Activated T-helper 17 cell treated with anti-CD3 and anti-CD28 coated beads, Interleukin-2, amount 50 U/mL, for 72 hours (primary cell): Measurements from ENCODE around the gene RPS25. TPM values are rescaled to one million over a fixed set of nuclear protein-coding genes. Genes with fewer than 3 reads are reported as not detected.
"Not testable (repeated sequence)": the region's sequence is repeated elsewhere in the genome, so short reads cannot be mapped to it uniquely, and the experiment has no call there.

Experiments
- ATAC-seq: fragments of 150-1000 bp; cut with Tn5 transposase; replicated peaks from 2 replicates; pipeline ENCODE4 v1.10.0; 2021; ENCODE audit warnings: mild to moderate bottlenecking, moderate library complexity
- H3K27ac Mint-ChIP-seq: one replicate; pipeline ENCODE4 v1.8.0; 2022; ENCODE audit warnings: mixed read lengths
- H3K27me3 Mint-ChIP-seq: one replicate; pipeline ENCODE4 v1.8.0; 2022; ENCODE audit warnings: mixed read lengths
- H3K36me3 Mint-ChIP-seq: one replicate; pipeline ENCODE4 v1.8.0; 2022; ENCODE audit warnings: low read depth, mild to moderate bottlenecking, mixed read lengths
- H3K4me1 Mint-ChIP-seq: one replicate; pipeline ENCODE4 v1.8.0; 2022; ENCODE audit warnings: mixed read lengths
- H3K4me3 Mint-ChIP-seq: one replicate; pipeline ENCODE4 v1.8.0; 2022; ENCODE audit warnings: mild to moderate bottlenecking, mixed read lengths
- H3K9me3 Mint-ChIP-seq: one replicate; pipeline ENCODE4 v1.8.0; 2022; ENCODE audit warnings: mixed read lengths
- total RNA-seq, 2 donors: library from RNA; stranded (reverse); gene quantifications; one replicate each; pipeline ENCODE4 v1.2.3, GENCODE V29; 2022

RPS25 gene
- total RNA-seq: 1,000 to 10,000 TPM; 1,597 to 2,232 TPM

DNA sequence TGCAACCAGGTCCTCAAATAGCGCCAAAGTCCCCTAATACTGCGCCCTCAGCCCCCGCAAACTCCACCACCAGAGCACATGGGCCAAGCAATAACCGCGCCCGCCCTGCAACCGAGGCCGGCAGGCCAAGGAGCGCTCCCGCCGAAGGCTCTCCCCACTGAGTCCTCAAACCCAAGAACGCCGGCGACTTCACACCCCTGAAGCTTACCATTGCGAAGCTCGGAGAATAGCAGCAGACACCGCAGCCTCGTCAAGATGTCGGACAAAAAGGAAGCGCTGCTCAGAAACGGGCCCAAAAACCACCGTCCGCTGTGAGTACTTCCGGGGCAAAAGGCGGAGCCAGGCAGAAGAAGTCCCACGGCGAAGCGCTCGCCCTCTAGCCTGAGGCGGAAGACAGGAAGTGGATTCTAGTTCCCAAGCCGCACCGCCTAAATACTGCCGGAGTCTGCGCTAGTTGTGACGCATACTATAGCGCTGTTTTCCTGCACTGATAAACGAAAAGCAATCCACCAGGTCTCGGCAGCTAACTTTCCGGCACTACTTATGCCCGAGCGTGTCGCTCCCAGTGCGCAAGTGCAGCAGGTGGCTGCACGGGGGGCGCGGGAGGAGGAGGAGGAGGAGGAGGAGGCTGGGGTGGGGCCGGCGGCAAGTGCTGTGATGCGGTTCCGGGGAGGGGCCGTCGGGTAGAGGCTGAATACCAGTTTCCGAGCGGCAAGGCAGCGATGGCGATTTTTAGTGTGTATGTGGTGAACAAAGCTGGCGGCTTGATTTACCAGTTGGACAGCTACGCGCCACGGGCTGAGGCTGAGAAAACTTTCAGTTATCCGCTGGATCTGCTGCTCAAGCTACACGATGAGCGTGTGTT is at the start of gene RPS25, which contains the start of gene TRAPPC4:
TSS of gene RPS25 (minus strand) at position 270 of the 865 bp plus-strand sequence. CDS start at position 211, 59 bp downstream.
TSS of gene TRAPPC4 (plus strand) at position 693 of the 865 bp plus-strand sequence. CDS start at position 723, 30 bp downstream.
- H3K4me1 Mint-ChIP-seq: peaks cover 20% of the 10 kb centered on the region
- no peaks in the 10 kb centered on the region for H3K9me3 Mint-ChIP-seq
- peaks cover 99% of the 10 kb centered on the region for H3K36me3 Mint-ChIP-seq
- peak within 1 kb of the TSS; percentile 95 for H3K27ac Mint-ChIP-seq
- peak within 1 kb of the TSS; percentile 91 for H3K4me3 Mint-ChIP-seq
- H3K27me3 Mint-ChIP-seq: no peaks in the 10 kb centered on the region
- ATAC-seq: peak; percentile 94

DNA sequence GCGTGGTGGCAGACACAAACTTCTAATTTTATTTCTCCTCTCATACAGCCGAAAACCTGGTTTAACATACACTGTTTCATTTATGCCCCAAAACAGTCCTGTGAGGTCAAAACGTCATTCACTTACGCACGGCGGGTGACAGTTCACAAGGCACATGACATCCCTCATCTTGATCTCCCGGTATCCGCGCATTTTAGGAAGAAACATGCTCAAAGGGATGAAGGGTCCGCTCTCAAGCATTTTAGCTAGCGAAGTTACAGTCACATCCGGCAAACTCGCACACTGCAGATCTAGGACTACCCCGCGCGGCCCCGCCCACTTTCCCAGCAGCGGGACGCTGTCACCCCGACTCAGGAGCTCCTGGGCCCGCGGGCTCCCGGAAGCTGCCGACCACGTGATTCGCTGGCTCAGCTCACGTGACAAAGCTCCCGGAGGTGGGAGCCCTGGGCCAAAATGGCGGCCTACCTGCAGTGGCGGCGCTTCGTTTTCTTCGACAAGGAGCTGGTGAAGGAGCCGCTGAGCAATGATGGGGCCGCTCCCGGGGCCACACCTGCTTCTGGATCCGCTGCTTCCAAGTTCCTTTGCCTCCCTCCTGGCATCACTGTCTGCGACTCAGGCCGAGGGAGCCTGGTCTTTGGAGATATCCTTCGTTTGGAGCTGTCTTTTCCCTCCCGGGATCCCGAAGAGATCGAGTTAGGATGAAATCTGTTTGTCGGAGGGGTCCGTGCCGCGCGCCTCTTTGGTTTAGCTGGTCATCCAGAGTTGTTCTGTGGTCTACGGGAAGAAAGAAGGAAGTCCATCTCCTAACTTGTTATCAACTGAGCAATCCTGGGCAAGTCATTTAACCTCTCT is 49.5 kb upstream of the RPS25 start, which contains the start of gene VPS11:
TSS of gene VPS11 (plus strand) at position 448 of the 852 bp plus-strand sequence. CDS start at position 454, 6 bp downstream.
- H3K36me3 Mint-ChIP-seq: peaks cover 63% of the 10 kb centered on the region
- H3K27ac Mint-ChIP-seq: peak within 1 kb of the TSS; percentile 99
- no peaks in the 10 kb centered on the region for H3K9me3 Mint-ChIP-seq
- no peaks in the 10 kb centered on the region for H3K27me3 Mint-ChIP-seq
- ATAC-seq: peak; percentile 97
- peak within 1 kb of the TSS; percentile 97 for H3K4me3 Mint-ChIP-seq
- H3K4me1 Mint-ChIP-seq: peaks cover 23% of the 10 kb centered on the region

DNA sequence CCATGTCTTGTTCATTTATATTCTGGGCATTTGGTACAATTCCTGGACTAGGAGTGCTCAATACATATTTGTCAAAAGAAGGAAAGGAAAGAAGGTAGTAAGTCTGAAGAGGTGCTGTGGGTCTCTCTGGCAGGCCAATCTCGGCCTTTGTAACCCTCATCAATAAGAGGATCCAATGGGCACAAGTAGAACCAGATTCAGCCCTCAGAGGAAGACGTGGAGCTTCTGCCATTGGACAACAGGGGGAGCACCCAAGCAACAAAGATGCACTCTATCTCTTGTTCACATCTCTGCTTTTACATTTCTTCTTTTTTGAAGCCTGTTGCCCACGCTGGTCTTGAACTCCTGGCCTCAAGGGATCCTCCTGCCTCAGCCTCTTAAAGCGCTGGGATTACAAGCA is 47.2 kb upstream of the RPS25 start:
- Mint-ChIP-seq H3K4me3 (peak overlapping the region; percentile 97), H3K9me3 (no peaks in the 10 kb centered on the region)

DNA sequence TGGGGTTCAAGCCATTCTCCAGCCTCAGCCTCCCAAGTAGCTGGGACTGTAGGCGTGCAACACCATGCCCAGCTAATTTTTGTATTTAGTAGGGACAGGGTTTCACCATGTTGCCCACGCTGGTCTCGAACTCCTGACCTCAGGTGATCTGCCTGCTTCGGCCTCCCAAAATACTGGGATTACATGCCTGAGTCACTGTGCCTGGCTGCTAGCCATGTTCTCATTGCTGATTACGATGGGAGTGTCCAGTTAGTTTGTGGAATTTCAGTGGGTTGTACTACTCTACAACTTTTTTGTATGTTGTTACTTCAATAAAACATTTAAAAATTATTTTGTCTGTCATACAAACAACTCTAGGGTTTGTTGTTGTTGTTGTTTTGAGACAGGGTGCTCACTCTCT is 44.6 kb upstream of the RPS25 start:
- Mint-ChIP-seq H3K9me3 (no peaks in the 10 kb centered on the region), H3K27me3 (no peaks in the 10 kb centered on the region), H3K4me1 (peaks cover 21% of the 10 kb centered on the region), H3K4me3 (no peak overlapping the region), H3K36me3 (peaks cover 31% of the 10 kb centered on the region), H3K27ac (no peak overlapping the region)
- ATAC-seq: no peak

More for the DNA sequence above, 47.2 kb upstream of the RPS25 start:
- ATAC-seq: peak; percentile 20
- H3K4me1 Mint-ChIP-seq: peaks cover 22% of the 10 kb centered on the region
- H3K36me3 Mint-ChIP-seq: peaks cover 45% of the 10 kb centered on the region
- H3K27me3 Mint-ChIP-seq: no peaks in the 10 kb centered on the region
- peak overlapping the region; percentile 16 for H3K27ac Mint-ChIP-seq

DNA sequence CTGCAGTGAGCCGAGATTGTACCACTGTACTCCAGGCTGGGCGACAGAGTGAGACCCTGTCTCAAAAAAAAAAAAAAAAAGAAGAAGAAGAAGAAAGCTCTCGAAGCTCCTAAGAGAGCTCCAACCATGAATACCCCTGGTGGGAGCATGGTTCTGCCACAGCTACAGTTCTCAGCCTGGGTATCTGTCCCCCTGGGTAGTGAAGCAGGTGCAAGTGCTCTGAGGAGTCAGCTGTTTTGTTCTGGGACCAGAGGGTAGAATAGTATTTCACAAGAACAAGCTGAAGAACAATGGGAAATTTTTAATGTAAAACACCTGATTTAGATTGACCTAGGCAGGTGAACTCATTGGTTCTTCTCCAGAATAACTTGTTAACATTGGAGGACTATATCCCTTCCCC is 43.1 kb upstream of the RPS25 start:
- Mint-ChIP-seq H3K4me3 (no peak overlapping the region), H3K27ac (no peak overlapping the region), H3K9me3 (no peaks in the 10 kb centered on the region), H3K4me1 (peaks cover 21% of the 10 kb centered on the region), H3K36me3 (peaks cover 29% of the 10 kb centered on the region), H3K27me3 (no peaks in the 10 kb centered on the region)
- no peak for ATAC-seq

DNA sequence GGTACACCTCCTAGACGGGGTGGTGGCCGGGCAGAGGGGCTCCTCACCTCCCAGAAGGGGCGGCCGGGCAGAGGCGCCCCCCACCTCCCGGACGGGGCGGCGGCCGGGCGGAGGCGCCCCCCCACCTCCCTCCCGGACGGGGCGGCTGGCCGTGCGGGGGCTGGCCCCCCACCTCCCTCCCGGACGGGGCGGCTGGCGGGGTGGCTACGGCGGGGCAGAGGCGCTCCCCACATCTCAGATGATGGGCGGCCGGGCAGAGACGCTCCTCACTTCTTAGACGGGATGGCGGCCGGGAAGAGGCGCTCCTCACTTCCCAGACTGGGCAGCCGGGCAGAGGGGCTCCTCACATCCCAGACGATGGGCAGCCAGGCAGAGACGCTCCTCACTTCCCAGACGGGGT is 41.0 kb upstream of the RPS25 start:
- ATAC-seq, H3K4me3 Mint-ChIP-seq, H3K9me3 Mint-ChIP-seq, H3K27me3 Mint-ChIP-seq, H3K27ac Mint-ChIP-seq: not testable (repeated sequence)
- H3K36me3 Mint-ChIP-seq: peaks cover 40% of the 10 kb centered on the region
- peaks cover 17% of the 10 kb centered on the region for H3K4me1 Mint-ChIP-seq

DNA sequence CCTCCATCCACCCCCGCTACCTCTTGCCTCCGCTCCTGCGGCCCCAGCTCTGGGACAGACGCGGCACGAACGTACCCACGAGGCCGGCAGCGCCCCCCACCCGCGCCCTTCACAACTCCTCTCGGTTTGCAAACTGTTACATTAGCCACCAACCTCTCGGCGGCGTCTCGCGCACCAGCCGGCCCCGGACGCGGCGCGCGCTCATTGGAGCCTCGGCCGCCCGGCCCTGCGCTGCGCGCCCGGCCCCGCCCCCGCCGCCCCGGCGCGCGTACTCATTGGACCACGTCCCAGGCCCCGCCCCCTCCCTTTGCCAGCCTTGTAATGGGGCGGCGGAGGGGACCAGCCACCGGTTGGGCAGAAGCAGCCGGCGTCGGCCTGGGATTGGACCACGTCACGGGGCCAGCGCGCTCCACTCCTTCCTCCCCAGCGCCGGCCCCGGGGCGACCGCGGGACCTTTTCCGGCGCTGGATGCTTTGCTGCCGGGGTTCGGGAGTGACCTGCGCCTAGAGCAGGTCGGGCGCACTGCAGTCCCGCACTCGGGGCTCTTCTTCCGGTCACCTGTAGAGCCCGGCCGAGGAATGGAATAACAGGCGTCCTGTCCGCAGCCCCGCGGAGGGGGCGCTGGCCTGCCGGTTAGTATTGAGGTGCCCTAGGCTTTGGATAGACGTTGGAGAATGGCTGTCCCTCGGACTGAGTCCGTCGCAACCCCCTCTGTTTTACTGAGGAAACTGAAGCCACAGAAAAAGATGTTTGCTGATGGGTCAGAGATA is 39.0 kb upstream of the RPS25 start, which contains the start of gene HYOU1:
TSS of gene HYOU1 (minus strand) at position 206 of the 770 bp plus-strand sequence. CDS start 1,045 bp downstream, outside the sequence.
- peak within 1 kb of the TSS; percentile 91 for H3K27ac Mint-ChIP-seq
- H3K4me1 Mint-ChIP-seq: peaks cover 29% of the 10 kb centered on the region
- peak; percentile 96 for ATAC-seq
- H3K9me3 Mint-ChIP-seq: no peaks in the 10 kb centered on the region
- peaks cover 55% of the 10 kb centered on the region for H3K36me3 Mint-ChIP-seq
- H3K27me3 Mint-ChIP-seq: no peaks in the 10 kb centered on the region
- H3K4me3 Mint-ChIP-seq: peak within 1 kb of the TSS; percentile 95

DNA sequence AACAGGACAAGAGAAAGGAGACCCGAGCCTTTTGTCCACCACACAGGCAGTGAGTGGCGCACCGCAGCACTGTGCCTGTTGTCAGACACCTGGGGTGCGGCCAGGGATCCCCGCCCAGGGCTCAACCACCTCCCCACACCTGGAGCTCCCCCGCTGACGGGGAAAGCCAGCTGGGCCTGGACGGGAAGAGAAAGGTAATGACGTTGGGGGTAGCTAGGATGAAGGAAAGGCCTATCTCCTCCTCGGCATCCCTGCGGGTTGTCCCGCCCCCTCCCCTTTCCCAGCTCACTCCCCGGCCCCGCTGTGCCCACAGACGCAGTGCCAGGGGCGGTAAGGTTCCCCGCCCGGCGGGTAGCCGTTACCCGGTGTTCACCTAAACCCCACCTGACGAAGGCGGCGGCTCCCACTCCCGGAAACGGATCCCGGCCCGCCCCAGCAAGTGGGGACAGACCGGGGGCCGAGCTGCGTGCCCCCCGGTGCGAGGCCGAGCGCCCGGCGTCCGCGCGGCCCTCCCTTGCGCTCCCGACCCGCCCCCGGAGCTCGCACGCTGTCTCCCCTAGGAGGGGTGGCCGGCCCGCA is 38.4 kb upstream of the RPS25 start:
- peak overlapping the region; percentile 95 for H3K4me3 Mint-ChIP-seq
- peak; percentile 1 for ATAC-seq
- H3K27me3 Mint-ChIP-seq: no peaks in the 10 kb centered on the region
- no peaks in the 10 kb centered on the region for H3K9me3 Mint-ChIP-seq
- H3K4me1 Mint-ChIP-seq: peaks cover 32% of the 10 kb centered on the region
- H3K27ac Mint-ChIP-seq: peak overlapping the region; percentile 91
- H3K36me3 Mint-ChIP-seq: peaks cover 61% of the 10 kb centered on the region

DNA sequence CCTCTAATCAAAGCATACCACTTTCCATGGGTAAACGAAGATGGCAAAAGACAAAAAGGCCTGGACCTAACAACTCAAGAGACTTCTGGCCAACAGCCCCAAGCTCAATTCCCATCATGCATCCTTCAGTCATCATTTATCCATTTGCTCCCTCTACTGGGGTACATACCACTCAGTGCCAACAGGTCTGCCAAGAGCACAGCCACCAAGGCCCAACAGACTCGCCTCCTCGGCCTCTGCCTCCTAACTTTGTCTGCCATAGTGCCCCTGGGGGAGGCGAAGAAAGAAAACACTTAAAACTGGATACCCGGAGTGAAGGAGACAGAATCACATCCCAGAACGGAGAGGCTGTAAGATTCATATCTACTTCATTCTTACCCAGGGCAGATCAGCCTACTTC is 37.8 kb upstream of the RPS25 start:
- H3K36me3 Mint-ChIP-seq: peaks cover 67% of the 10 kb centered on the region
- H3K4me1 Mint-ChIP-seq: peaks cover 37% of the 10 kb centered on the region
- H3K4me3 Mint-ChIP-seq: peak overlapping the region; percentile 95
- peak overlapping the region; percentile 89 for H3K27ac Mint-ChIP-seq
- H3K27me3 Mint-ChIP-seq: no peaks in the 10 kb centered on the region
- no peaks in the 10 kb centered on the region for H3K9me3 Mint-ChIP-seq
- ATAC-seq: no peak

DNA sequence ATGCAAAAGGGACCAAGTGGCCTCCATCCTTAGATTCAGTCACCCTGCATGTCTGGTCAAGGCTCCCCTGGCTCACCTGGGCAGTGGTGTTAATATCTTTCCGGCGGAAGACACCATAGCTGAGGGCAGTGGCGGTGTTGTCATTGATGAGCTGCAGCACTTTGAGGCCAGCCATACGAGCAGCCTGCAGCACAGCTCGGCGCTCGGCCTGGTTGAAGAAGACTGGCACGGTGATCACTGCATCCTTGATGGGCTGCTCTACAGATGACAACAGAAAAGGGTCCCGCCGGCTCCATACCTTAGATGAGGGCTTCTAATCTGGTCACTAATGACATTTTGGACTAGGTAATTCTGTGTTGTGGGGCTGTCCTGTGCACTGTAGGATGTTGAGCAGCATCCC is 36.3 kb upstream of the RPS25 start:
- Mint-ChIP-seq H3K36me3 (peaks cover 75% of the 10 kb centered on the region), H3K27me3 (no peaks in the 10 kb centered on the region), H3K4me3 (no peak overlapping the region)

DNA sequence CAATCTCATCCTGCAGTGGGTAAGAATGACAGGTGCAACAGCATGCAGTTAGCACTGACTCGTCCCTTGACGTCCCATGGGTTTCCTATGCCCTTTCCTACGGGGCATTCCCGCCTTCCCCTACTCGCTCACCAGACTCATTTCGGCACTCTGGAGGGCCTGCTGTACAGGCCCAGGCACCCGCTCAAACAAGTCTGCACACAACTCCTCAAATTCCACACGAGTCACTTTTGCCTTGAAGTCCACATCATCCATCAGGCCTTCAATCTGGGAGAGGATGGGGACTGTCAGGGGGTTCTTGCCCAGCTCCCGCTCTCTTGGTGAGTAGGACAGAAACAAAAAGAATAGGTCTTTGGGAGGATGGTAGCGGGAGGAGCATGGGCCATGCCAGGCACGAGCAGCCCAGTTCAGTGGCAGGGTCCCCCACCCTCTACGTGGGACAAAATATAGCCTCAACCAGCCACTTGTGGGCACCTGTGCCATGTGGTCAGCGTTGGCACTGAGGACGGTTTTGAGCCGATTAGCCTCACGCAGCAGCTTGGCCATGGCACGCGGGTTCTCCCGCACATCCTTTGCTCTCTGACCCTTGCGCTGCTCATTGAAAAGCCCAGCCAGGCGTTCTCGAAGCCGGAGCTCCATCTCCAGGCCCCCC is 34.1 kb upstream of the RPS25 start:
- Mint-ChIP-seq H3K27ac (peak overlapping the region; percentile 87), H3K4me3 (peak overlapping the region; percentile 66), H3K9me3 (no peaks in the 10 kb centered on the region), H3K27me3 (no peaks in the 10 kb centered on the region), H3K36me3 (peaks cover 96% of the 10 kb centered on the region), H3K4me1 (peaks cover 42% of the 10 kb centered on the region)
- ATAC-seq: no peak

More for the DNA sequence above, 36.3 kb upstream of the RPS25 start:
- ATAC-seq: no peak
- Mint-ChIP-seq H3K4me1 (peaks cover 41% of the 10 kb centered on the region), H3K9me3 (no peaks in the 10 kb centered on the region), H3K27ac (no peak overlapping the region)

DNA sequence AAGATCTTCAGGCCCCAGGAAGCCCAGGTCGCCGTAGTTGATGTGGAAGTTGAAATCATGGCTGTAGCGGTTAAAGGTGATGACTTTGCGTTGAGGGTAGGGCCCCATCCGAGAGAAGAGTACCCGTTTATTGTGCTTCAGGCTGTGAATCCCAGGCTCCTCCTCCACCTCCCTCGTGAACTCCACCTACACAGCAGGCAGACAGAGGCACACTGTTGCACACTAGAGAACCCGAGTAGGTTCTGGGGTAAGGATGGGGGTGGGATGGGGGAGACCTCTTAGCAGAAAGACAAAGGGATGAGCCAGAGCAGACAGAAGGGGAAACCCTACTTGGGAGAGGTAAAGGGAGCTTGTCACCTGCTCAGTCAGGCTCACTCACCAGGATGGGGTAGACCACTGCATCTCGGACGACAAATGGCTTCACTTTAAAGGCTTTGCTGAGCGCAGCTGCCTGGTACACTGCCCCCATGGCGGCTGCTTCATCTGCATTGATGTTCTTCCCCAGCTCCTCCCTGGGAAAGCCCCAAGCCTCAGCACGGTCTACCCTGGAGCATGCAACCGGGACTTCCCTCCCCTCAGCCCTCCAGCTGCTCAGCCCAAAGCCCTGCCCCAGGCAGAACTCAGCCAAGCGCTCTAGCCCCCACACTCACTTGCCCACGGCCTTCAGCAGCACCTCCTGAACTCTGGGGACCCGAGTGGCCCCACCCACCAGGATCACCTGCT is 33.5 kb upstream of the RPS25 start:
- Mint-ChIP-seq H3K27ac (peak overlapping the region; percentile 87), H3K4me3 (peak overlapping the region; percentile 66), H3K27me3 (no peaks in the 10 kb centered on the region), H3K4me1 (peaks cover 42% of the 10 kb centered on the region), H3K36me3 (peaks cover 97% of the 10 kb centered on the region), H3K9me3 (no peaks in the 10 kb centered on the region)
- ATAC-seq: peak; percentile 67
